Kasumi-1 (cell line): ENCODE results near the gene TSC2.

Experiments
- DNase-seq, 2 experiments: peaks; one replicate each; lab custom pipeline; 2025; lab: John Stamatoyannopoulos, UW

TSC2 gene

GRCh38 chr16:2043667-2044451, 3.9 kb upstream of the TSC2 start:
- no peak for DNase-seq

- DNase-seq: no peak
Observed at GRCh38 chr16:2044541-2044940, 3.2 kb upstream of the TSC2 start.

- no peak for DNase-seq
Observed at GRCh38 chr16:2045965-2046892, 1.6 kb upstream of the TSC2 start.

- DNase-seq: no peak
Observed at GRCh38 chr16:2046893-2047329, 874 bp upstream of the TSC2 start.

- no peak for DNase-seq
Observed at GRCh38 chr16:2048116-2048543, 345 bp downstream of the TSC2 start.

GRCh38 chr16:2053211-2053610, 5.4 kb downstream of the TSC2 start:
- DNase-seq: no peak

- DNase-seq: no peak
Observed at GRCh38 chr16:2053897-2054296, 6.1 kb downstream of the TSC2 start.

GRCh38 chr16:2054543-2055245, 6.9 kb downstream of the TSC2 start:
- no peak for DNase-seq

GRCh38 chr16:2056077-2056476, 8.3 kb downstream of the TSC2 start:
- DNase-seq: no peak

GRCh38 chr16:2056681-2057407, 9.1 kb downstream of the TSC2 start:
- no peak for DNase-seq

- DNase-seq: no peak
Observed at GRCh38 chr16:2057438-2057837, 9.7 kb downstream of the TSC2 start.

- DNase-seq: no peak
Observed at GRCh38 chr16:2058420-2058819, 10.6 kb downstream of the TSC2 start.

GRCh38 chr16:2058872-2059271, 11.1 kb downstream of the TSC2 start:
- DNase-seq: no peak

GRCh38 chr16:2060346-2060745, 12.6 kb downstream of the TSC2 start:
- no peak for DNase-seq

- no peak for DNase-seq
Observed at GRCh38 chr16:2061023-2061422, 13.2 kb downstream of the TSC2 start.

GRCh38 chr16:2061526-2061925, 13.7 kb downstream of the TSC2 start:
- no peak for DNase-seq

- DNase-seq: no peak
Observed at GRCh38 chr16:2062801-2063200, 15.0 kb downstream of the TSC2 start.

GRCh38 chr16:2063861-2064260, 16.1 kb downstream of the TSC2 start:
- DNase-seq: no peak

- no peak for DNase-seq
Observed at GRCh38 chr16:2064368-2064945, 16.7 kb downstream of the TSC2 start.

- no peak for DNase-seq
Observed at GRCh38 chr16:2066139-2066538, 18.4 kb downstream of the TSC2 start.
